Activated CD8-positive, alpha-beta memory T cell treated with anti-CD3 and anti-CD28 coated beads for 36 hours (primary cell): ENCODE results near the gene GK. TPM values are rescaled to one million over a fixed set of nuclear protein-coding genes. Genes with fewer than 3 reads are reported as not detected.
"Not testable (repeated sequence)": the region's sequence is repeated elsewhere in the genome, so short reads cannot be mapped to it uniquely, and the experiment has no call there.

Experiments
- CTCF ChIA-PET: fragments of 350-600 bp; sonication (Branson Sonifier 250); formaldehyde crosslinking; loops from one replicate; lab custom pipeline; 2021; ENCODE audit warnings: antibody characterized with exemption; lab: Charles Lee
- POLR2A ChIA-PET: fragments of 350-600 bp; sonication (Branson Sonifier 250); formaldehyde crosslinking; loops from one replicate; lab custom pipeline; 2021; ENCODE audit warnings: antibody characterized with exemption; lab: Charles Lee
- total RNA-seq, 2 experiments: library from RNA; stranded (reverse); gene quantifications; one replicate each; pipeline ENCODE4 v1.2.3, GENCODE V29; 2021

GK gene
- total RNA-seq, 2 experiments from 2014 or later, result 28.3 to 30.9 TPM

- ChIA-PET POLR2A (no interaction called here), CTCF (interaction anchor here (0.5 kb wide), 1 partner anchor 11 kb away, joined by 3 read pairs; no protein-coding TSS in a partner anchor)
Measured at GRCh38 chrX:30649859-30650258, 3.4 kb upstream of the GK start.

- ChIA-PET CTCF (no interaction called here), POLR2A (no interaction called here)
Measured at GRCh38 chrX:30652527-30653414, 452 bp upstream of the GK start.

DNA sequence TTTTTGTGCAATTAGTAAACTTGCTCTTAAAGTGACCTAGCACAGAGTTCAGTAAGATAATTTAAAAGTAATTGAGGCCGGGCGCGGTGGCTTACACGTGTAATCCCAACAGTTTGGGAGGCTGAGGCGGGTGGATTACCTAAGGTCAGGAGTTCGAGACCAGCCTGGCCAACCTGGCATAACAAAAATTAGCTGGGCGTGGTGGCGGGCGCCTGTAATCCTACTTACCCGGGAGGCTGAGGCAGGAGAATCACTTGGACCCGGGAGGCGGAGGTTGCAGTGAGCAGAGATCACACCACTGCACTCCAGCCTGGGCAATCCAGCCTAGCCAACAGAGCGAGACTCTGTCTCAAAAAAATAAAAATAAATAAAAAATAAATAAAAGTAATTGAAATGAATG is 1.2 kb downstream of the GK start:
- CTCF ChIA-PET, POLR2A ChIA-PET: not testable (repeated sequence)

- POLR2A ChIA-PET, result no interaction called here
Measured at GRCh38 chrX:30654989-30655607, 1.9 kb downstream of the GK start.

GRCh38 chrX:30655991-30656390 is 2.8 kb downstream of the GK start:
- ChIA-PET POLR2A (no interaction called here), CTCF (no interaction called here)

More at GRCh38 chrX:30654989-30655607, 1.9 kb downstream of the GK start:
- CTCF ChIA-PET, result no interaction called here

- POLR2A ChIA-PET, result no interaction called here
- CTCF ChIA-PET, result no interaction called here
Measured at GRCh38 chrX:30657196-30658161, 4.3 kb downstream of the GK start.

DNA sequence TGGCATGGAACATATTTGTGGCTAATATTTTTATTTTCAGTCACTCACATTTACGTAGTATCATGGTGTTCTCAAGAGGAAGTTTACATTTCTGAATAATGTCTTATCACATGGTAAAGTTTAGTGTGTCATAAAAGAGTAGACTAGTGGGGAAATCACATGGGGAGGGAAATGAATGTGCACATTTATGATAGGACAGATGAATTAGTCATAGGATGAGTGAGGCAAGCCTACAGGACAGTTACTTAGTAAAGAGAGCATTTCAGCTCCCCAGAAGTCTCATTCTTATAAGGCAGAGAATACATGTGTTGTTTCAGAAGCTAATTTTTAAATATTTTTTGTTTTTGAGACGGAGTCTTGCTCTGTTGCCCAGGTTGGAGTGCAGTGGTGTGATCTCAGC is 6.2 kb downstream of the GK start:
- POLR2A ChIA-PET, result no interaction called here
- CTCF ChIA-PET, result no interaction called here

DNA sequence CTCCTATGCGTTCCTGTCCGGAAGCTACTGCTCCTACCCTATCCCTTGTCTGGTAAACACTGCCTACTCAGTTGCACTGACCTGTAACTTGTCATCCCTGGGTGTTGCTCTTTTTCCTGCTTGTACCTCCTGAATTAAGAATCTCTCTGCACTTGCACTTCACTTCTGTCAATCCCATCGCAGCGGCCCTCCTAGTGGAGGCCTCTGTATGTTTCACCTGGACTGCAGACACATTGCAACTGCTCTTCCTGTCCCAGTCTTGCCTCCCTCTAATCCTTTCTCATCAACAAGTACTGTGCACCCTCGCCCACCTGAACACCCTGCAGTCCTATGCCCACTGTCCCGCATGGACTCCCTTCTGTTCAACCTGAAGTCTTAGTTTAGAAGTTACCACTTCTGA is 8.0 kb downstream of the GK start:
- CTCF ChIA-PET, result no interaction called here
- POLR2A ChIA-PET, result no interaction called here

- ChIA-PET CTCF (no interaction called here), POLR2A (no interaction called here)
Measured at GRCh38 chrX:30663322-30663721, 10.1 kb downstream of the GK start.

- ChIA-PET POLR2A (no interaction called here), CTCF (no interaction called here)
Measured at GRCh38 chrX:30665471-30665870, 12.2 kb downstream of the GK start.

DNA sequence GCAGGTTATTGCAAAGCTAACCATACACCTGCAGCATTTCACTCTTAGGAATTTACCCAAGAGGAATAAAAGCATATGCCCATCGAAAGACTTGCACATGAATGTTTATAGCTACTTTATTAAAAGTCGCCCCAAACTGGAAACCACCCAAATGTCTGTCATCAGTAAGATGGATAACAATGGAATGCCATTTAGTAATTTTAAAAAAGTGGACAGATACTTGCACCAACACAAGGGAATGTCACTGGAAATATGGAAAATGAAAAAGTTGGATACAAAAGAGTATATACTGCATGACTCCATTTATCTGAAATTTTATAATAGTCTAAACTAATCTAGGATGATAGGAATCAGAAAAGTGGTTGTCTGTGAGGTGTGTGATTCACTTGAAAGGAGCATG is 12.9 kb downstream of the GK start:
- POLR2A ChIA-PET, result no interaction called here
- CTCF ChIA-PET, result no interaction called here

GRCh38 chrX:30668581-30668980 is 15.4 kb downstream of the GK start:
- CTCF ChIA-PET, result no interaction called here
- POLR2A ChIA-PET, result no interaction called here

DNA sequence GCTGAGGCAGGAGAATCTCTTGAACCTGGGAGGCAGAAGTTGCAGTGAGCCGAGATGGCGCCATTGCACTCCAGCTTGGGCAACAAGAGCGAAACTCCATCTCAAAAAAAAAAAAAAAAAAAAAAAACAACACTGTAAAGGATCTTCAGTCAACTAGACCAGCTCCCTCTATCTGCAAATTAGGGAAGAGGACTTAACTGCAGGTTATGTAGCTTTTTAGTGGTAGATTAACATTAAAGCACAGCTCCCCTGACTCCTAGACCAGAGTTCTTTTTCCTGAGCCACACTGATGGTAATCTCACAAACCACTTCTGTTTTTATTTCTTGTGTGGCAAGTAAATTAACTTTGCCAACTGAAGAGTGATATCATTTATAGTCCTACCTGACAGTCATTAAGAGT is 18.0 kb downstream of the GK start:
- POLR2A ChIA-PET, CTCF ChIA-PET: not testable (repeated sequence)

GRCh38 chrX:30673127-30673796 is 20.0 kb downstream of the GK start:
- CTCF ChIA-PET, result no interaction called here
- POLR2A ChIA-PET, result no interaction called here

DNA sequence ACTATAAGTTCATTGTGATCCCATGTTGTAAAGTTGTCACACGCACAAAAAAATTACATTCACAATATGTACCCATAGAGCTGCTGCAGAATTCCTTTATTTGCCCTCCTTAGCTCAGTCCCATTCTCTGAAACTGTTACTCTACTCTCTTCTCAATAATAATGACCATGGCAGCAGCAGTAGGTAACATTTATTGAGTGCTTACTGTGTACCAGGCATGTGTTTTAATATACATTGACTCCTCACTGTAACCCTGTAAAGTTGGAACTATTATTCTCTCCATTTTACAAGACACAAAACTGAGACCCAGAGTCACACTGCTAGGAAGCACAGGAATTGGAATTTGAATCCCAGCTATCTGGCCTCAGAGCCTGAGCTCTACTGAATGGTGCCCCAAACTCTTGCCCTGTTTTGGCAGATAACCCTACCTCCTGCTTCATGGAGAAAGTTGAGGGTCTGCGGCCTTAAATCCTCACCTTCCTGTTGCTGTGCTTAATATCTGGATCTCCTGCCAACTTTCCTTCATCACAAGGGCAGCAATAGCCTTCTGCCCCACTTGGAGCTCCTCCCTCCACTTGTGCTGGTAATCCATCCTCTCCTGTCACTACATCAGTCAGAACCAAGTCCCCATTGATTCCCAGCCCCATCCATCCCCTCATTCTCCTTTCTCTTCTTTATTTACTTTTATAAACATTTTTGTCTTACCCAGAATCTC is 20.8 kb downstream of the GK start:
- POLR2A ChIA-PET, result no interaction called here

GRCh38 chrX:30674799-30675198 is 21.6 kb downstream of the GK start:
- ChIA-PET CTCF (no interaction called here), POLR2A (no interaction called here)

More for the DNA sequence above, 20.8 kb downstream of the GK start:
- CTCF ChIA-PET, result no interaction called here

DNA sequence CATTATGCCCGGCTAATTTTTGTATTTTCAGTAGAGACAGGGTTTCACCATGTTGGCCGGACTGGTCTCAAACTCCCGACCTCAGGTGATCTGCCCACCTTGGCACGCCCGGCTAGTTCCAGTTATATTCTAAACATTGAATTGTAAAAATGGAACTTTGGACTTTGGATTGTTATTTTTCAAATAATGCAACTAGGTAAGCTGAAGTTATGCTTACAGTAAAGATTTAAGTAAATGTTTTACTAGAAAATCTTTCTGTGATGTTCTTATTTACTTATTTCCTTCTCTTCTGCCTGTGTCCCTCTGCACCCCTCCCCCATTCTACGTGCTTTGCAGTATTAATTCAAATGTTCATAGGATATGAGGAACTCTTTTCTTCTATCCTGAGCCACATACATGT is 26.1 kb downstream of the GK start:
- ChIA-PET POLR2A (no interaction called here), CTCF (no interaction called here)

GRCh38 chrX:30680618-30681017 is 27.4 kb downstream of the GK start:
- ChIA-PET CTCF (no interaction called here), POLR2A (no interaction called here)

GRCh38 chrX:30688641-30689040 is 35.4 kb downstream of the GK start:
- CTCF ChIA-PET, result no interaction called here

More at GRCh38 chrX:30688641-30689040, 35.4 kb downstream of the GK start:
- POLR2A ChIA-PET, result no interaction called here
